Astrocyte of the cerebellum (primary cell): ENCODE results near the gene ERCC5.

Experiments
- DNase-seq: peaks from one replicate; pipeline ENCODE4 v3.0.0-alpha.2; 2011; ENCODE audit warnings: low read depth
- H3K4me3 ChIP-seq: 2 replicates; pipeline ENCODE4 v1.5.1; 2011; ENCODE audit warnings: mild to moderate bottlenecking, low read depth, low read length, moderate library complexity
- in situ Hi-C: cut with HindIII; loops from 2 replicates; pipeline ENCODE4 v1.10.0; 2017; ENCODE audit warnings: low sequenced_read_pairs
- TF ChIP-seq, protein P1 (sequence below): IDR thresholded peaks from 2 replicates; pipeline ENCODE4 v1.5.1; 2012; ENCODE audit warnings: low read length, low read depth, moderate library complexity, mild to moderate bottlenecking; ENCODE audit errors: missing control alignments

Gene ERCC5

DNA sequence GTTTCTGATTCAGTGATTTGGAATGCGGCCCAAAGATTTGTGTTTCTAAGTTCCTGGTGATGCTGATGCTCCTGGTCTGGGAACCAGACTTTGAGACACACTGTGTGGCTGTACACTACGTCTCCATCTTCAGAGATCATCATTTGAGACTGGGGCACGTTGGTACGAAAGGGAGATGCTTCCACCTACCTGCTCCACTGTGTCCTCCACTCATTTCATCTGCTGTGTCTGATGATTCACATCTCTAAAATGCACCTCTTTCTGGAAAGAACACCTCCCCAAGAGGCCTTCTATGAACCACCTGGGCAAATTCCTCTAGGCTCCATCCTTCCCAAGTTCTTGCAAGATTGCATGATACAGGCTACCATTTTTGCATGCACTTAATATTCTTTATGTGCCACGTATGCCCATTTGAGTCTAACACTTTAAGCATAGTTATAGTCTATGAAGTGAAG lies 58.6 kb downstream of the ERCC5 start:
- in situ Hi-C loops = no loop called here
- no peak overlapping the region for H3K4me3 ChIP-seq
- DNase-seq = no peak
- TF ChIP-seq, protein P1, sequence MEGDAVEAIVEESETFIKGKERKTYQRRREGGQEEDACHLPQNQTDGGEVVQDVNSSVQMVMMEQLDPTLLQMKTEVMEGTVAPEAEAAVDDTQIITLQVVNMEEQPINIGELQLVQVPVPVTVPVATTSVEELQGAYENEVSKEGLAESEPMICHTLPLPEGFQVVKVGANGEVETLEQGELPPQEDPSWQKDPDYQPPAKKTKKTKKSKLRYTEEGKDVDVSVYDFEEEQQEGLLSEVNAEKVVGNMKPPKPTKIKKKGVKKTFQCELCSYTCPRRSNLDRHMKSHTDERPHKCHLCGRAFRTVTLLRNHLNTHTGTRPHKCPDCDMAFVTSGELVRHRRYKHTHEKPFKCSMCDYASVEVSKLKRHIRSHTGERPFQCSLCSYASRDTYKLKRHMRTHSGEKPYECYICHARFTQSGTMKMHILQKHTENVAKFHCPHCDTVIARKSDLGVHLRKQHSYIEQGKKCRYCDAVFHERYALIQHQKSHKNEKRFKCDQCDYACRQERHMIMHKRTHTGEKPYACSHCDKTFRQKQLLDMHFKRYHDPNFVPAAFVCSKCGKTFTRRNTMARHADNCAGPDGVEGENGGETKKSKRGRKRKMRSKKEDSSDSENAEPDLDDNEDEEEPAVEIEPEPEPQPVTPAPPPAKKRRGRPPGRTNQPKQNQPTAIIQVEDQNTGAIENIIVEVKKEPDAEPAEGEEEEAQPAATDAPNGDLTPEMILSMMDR = no peak

GRCh38 chr13:102905905-102906771 lies 60.3 kb downstream of the ERCC5 start:
- in situ Hi-C loops = no loop called here
- no peak for DNase-seq
- TF ChIP-seq, protein P1 = no peak
- no peak overlapping the region for H3K4me3 ChIP-seq

DNA sequence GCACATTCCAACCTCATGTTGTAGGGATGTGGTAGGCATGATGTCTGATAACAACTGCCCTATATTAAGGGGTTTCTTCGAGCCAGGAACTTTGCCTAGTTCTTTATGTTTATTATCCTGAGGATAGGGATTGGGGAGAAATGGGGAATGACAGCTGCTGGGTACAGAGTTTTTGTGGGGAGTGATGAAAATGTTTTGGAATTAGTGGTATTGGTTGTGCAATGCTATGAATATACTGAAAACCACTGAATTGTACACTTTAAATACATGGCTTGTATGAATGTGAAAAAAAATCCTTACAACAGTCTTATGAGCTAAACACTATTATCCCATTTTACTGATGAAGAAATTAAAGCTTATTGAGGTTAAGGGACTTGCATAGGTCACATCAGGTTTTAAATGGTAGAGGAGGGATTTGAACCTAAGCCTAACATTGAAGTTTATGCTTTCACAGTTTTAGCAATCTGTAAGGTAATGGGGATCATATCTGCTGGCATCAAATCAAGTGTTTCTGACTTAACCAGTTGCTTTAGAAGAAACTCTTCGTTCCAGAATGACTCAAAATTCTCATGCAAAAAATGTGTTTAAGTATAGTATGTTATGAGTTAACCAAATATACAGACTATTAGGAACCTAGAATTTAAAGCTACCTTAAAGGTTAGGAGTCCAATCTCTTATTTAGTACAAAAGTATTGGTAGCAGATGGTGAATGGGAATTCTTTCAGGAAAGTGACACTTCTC lies 61.4 kb downstream of the ERCC5 start:
- no peak for DNase-seq
- in situ Hi-C loops = no loop called here
- TF ChIP-seq, protein P1 = no peak
- H3K4me3 ChIP-seq = no peak overlapping the region

DNA sequence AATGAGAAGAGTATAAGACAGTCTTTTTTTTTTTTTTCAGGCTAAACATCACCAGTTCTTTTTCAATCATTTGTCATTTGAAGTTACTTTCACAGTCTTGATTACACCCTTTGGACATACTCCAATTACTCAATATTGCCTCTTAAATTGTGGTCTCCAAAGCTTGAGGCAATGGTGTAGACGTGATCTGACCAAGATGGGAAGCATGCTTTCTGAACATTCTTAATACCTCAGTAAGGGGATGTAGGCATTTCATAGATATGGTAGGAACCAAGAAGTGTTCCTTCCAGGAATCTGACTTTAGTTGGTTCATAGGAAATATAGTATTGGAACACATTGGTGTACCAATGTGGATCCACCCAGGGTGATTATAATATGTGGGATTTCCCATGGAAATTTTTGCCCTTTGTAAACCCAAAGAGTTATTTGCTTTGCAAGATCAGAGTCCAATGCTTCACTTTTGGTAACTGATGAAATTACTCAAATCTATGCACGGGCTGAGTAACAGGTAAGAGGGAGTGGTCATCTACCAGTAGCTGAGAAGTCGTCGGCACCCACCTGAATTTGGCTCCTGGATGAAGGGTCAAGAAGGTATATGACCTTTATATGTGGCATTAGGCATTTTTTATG lies 62.2 kb downstream of the ERCC5 start:
- no peak overlapping the region for H3K4me3 ChIP-seq
- in situ Hi-C loops = no loop called here
- DNase-seq = no peak
- TF ChIP-seq, protein P1 = no peak

- in situ Hi-C loops = no loop called here
- no peak overlapping the region for H3K4me3 ChIP-seq
- TF ChIP-seq, protein P1 = no peak
- DNase-seq = no peak
These were observed 64.1 kb downstream of the ERCC5 start for GRCh38 chr13:102909971-102910370.

GRCh38 chr13:102911336-102911735 lies 65.5 kb downstream of the ERCC5 start:
- no peak overlapping the region for H3K4me3 ChIP-seq
- in situ Hi-C loops = no loop called here
- no peak for DNase-seq
- TF ChIP-seq, protein P1 = no peak
